ENCODE results near the gene MAGED4. TPM values are rescaled to one million over a fixed set of nuclear protein-coding genes. Genes with fewer than 3 reads are reported as not detected.
"Not testable (repeated sequence)": the region's sequence is repeated elsewhere in the genome, so short reads cannot be mapped to it uniquely, and the experiment has no call there.

Gene MAGED4, protein sequence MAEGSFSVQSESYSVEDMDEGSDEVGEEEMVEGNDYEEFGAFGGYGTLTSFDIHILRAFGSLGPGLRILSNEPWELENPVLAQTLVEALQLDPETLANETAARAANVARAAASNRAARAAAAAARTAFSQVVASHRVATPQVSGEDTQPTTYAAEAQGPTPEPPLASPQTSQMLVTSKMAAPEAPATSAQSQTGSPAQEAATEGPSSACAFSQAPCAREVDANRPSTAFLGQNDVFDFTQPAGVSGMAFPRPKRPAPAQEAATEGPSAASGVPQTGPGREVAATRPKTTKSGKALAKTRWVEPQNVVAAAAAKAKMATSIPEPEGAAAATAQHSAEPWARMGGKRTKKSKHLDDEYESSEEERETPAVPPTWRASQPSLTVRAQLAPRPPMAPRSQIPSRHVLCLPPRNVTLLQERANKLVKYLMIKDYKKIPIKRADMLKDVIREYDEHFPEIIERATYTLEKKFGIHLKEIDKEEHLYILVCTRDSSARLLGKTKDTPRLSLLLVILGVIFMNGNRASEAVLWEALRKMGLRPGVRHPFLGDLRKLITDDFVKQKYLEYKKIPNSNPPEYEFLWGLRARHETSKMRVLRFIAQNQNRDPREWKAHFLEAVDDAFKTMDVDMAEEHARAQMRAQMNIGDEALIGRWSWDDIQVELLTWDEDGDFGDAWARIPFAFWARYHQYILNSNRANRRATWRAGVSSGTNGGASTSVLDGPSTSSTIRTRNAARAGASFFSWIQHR
- total RNA-seq (10 to 100 TPM in 1 of 6 donors, 1 to 10 TPM in 5; 1.4 to 17.9 (median 3.1) TPM), polyA plus RNA-seq (10 to 100 TPM in 1 of 2 donors, 1 to 10 TPM in 1; 6.3 to 19.0 TPM)

DNA sequence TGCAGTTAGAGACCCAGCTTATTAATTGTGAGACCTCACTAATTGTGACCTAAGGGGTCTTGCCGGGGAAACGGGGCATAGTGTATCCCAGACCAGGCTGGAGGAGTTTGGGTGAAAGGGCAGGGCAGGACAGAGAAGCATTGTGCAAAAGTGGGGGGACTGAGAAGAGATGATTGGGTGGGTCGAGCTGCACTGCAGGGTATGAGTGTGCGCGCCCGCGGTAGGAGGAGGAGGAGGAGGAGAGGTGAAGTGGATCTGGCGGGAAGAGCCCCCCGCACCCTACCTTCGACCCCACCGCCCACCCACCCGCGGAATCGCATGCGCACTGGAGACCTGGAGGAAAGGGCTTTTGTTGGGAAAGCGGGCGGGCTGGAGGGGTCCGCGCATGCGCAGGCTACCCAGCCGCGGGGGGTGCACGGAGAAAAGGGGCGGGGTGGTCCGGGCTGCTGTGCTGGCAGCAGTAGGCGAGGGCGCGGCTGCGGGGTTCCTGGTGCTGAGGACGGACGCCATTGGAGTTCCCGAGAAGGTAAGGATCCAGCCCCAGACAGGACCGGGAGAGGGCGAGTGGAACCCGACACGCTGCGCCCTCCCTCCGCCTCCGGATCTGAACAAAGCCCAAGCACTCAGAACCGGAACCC lies at the start of gene MAGED4:
TSS of gene MAGED4 (plus strand) at position 449 of the 638 bp plus-strand sequence. CDS start 1,035 bp downstream, outside the sequence.
- FAIRE-seq; H3K4me1 ChIP-seq; H3K36me3 ChIP-seq; H3K27me3 ChIP-seq; H3K9me3 ChIP-seq; DNase-seq; H3K27ac ChIP-seq; H3K4me3 ChIP-seq; intact Hi-C loops (cut with DNase I): not testable (repeated sequence)
- WGBS, 2 donors: no CpG with 5 or more reads among the region's 40 CpGs
- ATAC-seq: peak; percentile 72 to 94 (median 88)

DNA sequence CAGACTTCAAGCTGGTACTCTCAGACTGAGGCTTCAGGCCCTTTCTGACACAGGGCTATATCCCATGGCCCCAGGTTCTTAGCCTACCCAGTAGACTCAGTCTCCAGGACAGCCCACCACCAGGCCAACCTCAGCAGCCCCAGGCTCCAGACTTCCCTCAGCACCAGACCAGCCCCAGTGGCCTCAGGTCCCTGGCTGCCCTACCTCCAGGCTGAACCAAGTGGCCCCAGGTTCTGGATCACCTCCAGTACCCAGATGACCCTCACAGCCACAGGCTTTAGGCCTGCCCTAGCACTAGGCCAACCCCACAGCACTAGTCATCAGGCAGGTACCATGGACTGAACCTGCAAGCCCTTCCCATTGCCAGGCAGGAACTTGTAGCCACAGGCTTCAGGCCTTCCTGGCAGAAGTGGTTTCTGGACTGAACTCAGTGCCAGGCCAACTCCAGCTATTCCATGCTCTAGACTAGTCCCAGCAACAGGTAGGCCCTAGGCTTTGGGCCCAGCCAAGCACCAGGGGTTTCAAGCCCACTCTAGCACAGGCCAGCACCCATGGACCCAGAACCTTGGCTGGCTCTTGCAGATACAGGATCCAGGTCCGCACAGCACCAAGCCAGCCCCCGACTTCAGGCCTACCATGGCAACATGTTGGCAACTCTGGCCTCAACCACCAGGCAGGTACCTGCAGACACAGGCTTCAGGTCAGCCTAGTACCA lies 45.7 kb upstream of the MAGED4 start:
- intact Hi-C loops (cut with DNase I): no loop called here
- no peak overlapping the region for H3K4me3 ChIP-seq
- FAIRE-seq (no peak), ATAC-seq (no peak), DNase-seq (peak in 2 of 6 donors; percentile 7 to 57)
- WGBS, 2 donors: 96 to 97% methylated on average over 2 of the region's 2 CpGs
- peaks cover 0 to 7% (median 6%) of the 10 kb centered on the region in 4 donors for H3K27me3 ChIP-seq
- TF ChIP-seq, protein P1, sequence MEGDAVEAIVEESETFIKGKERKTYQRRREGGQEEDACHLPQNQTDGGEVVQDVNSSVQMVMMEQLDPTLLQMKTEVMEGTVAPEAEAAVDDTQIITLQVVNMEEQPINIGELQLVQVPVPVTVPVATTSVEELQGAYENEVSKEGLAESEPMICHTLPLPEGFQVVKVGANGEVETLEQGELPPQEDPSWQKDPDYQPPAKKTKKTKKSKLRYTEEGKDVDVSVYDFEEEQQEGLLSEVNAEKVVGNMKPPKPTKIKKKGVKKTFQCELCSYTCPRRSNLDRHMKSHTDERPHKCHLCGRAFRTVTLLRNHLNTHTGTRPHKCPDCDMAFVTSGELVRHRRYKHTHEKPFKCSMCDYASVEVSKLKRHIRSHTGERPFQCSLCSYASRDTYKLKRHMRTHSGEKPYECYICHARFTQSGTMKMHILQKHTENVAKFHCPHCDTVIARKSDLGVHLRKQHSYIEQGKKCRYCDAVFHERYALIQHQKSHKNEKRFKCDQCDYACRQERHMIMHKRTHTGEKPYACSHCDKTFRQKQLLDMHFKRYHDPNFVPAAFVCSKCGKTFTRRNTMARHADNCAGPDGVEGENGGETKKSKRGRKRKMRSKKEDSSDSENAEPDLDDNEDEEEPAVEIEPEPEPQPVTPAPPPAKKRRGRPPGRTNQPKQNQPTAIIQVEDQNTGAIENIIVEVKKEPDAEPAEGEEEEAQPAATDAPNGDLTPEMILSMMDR (IDR thresholded peaks at IDR 0.05): no peak
- H3K36me3 ChIP-seq: no peaks in the 10 kb centered on the region
- no peaks in the 10 kb centered on the region for H3K4me1 ChIP-seq
- no peak overlapping the region for H3K27ac ChIP-seq
- no peaks in the 10 kb centered on the region for H3K9me3 ChIP-seq

DNA sequence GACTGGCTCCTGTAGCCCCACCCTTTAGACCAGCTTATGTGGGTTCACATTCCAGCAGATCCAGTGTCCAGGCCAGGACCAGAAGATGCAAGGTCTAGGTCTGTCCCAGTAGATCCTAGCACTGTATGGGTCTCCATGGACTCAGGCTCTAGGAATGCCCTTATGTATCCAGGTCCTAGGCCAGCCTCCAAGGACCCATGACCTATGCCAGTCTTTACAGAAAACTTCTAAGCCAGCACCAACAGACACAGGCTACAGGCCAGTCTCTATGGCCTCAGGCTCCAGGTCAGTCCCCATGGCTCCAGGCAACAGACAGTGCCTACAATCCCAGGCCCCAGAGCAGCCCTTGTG lies 45.2 kb upstream of the MAGED4 start:
- H3K27me3 ChIP-seq: peaks cover 0 to 7% (median 6%) of the 10 kb centered on the region in 4 donors
- TF ChIP-seq, protein P1 (IDR thresholded peaks at IDR 0.05): no peak
- H3K36me3 ChIP-seq: no peaks in the 10 kb centered on the region
- H3K27ac ChIP-seq: no peak overlapping the region
- ATAC-seq: no peak
- no peak for FAIRE-seq
- no peaks in the 10 kb centered on the region for H3K4me1 ChIP-seq
- no peak overlapping the region for H3K4me3 ChIP-seq
- DNase-seq: no peak
- intact Hi-C loops (cut with DNase I): no loop called here
- H3K9me3 ChIP-seq: no peaks in the 10 kb centered on the region

DNA sequence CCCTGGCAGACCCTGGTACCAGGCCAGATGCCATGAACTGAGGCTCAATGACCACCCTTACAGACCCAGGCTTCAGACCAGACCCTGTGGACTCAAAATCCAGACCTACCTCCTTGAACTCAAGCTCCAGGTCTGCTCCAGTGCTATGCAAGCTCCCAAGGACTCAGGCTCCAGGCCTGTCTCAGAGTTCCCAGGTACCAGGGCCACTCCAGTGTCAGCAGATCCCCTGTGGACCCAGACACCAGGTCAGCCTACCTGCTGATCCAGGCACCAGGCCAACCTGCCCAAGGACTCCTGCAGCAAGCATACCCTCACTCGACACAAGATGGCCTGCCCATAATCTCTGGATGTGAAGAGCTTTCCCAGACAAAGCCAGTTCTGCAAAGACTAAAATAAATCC lies 44.7 kb upstream of the MAGED4 start:
- no peak for ATAC-seq
- FAIRE-seq: no peak
- Histone ChIP-seq H3K4me3 (no peak overlapping the region), H3K4me1 (no peaks in the 10 kb centered on the region), H3K9me3 (no peaks in the 10 kb centered on the region), H3K27ac (no peak overlapping the region), H3K27me3 (peaks cover 0 to 7% (median 6%) of the 10 kb centered on the region in 4 donors), H3K36me3 (no peaks in the 10 kb centered on the region)
- intact Hi-C loops (cut with DNase I): no loop called here
- TF ChIP-seq, protein P1 (IDR thresholded peaks at IDR 0.05): no peak
- peak in 1 of 6 donors; percentile 31 for DNase-seq
- WGBS, 2 donors: 80 to 83% methylated on average over 1 of the region's 1 CpG

DNA sequence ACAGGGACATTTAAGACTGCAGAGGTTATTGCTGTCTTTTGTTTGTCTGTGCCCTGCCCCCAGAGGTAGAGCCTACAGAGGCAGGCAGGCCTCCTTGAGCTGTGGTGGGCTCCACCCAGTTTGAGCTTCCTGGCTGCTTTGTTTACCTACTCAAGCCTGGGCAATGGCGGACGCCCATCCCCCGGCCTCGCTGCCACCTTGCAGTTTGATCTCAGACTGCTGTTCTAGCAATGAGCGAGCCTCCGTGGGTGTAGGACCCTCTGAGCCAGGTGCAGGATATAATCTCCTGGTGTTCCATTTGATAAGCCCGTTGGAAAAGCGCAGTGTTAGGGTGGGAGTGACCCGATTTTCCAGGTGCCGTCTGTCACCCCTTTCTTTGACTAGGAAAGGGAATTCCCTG lies 34.0 kb upstream of the MAGED4 start:
- H3K4me1 ChIP-seq; ATAC-seq; H3K4me3 ChIP-seq; H3K9me3 ChIP-seq; H3K27ac ChIP-seq; H3K27me3 ChIP-seq; FAIRE-seq; intact Hi-C loops (cut with DNase I); H3K36me3 ChIP-seq: not testable (repeated sequence)
- WGBS, 2 donors: 54 to 88% methylated on average over 8 to 10 of the region's 10 CpGs
- DNase-seq: peak in 2 of 6 donors; percentile 23 to 41

DNA sequence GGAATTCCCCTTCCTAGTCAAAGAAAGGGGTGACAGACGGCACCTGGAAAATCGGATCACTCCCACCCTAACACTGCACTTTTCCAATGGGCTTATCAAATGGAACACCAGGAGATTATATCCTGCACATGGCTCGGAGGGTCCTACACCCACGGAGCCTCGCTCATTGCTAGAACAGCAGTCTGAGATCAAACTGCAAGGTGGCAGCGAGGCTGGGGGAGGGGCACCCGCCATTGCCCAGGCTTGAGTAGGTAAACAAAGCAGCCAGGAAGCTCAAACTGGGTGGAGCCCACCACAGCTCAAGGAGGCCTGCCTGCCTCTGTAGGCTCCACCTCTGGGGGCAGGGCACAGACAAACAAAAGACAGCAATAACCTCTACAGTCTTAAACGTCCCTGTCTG lies 24.5 kb upstream of the MAGED4 start:
- intact Hi-C loops (cut with DNase I): not testable (repeated sequence)
- WGBS, 2 donors: 48 to 82% methylated on average over 8 of the region's 8 CpGs

More for the DNA sequence above, 24.5 kb upstream of the MAGED4 start:
- ATAC-seq, H3K27ac ChIP-seq, H3K4me1 ChIP-seq, H3K4me3 ChIP-seq, H3K9me3 ChIP-seq, FAIRE-seq, H3K36me3 ChIP-seq, DNase-seq: not testable (repeated sequence)
- H3K27me3 ChIP-seq: peaks cover 0 to 18% (median 8%) of the 10 kb centered on the region in 4 donors

Measured in pancreas (tissue), 10 donors.